ENCODE measurements around the gene CARF. TPM values are rescaled to one million over a fixed set of nuclear protein-coding genes. Genes with fewer than 3 reads are reported as not detected.
A peak's percentile ranks its signal among the peaks of the same experiment; 100 is the strongest.

The CARF gene
- total RNA-seq (3.2 and 3.7 TPM in 2 replicates), polyA plus RNA-seq (1.0 and 1.6 TPM in 2 replicates), polyA minus RNA-seq (4.8 and 5.0 TPM in 2 replicates), Bru-seq, nascent RNA (percentile 53 among the genes with signal in this experiment), BruChase-seq, experiment 1, labeled RNA remaining after a 6-hour chase (percentile 41 among the genes with signal in this experiment), BruChase-seq, experiment 2, labeled RNA remaining after a 2-hour chase (percentile 47 among the genes with signal in this experiment)
- polyA plus RNA-seq (2011; cell fraction: cytosol; rRNA removed) = 0.97 and 1.6 TPM in 2 replicates
- 6.9 and 8.9 TPM in 2 replicates for polyA plus RNA-seq (2011; cell fraction: nucleus; rRNA removed)
- 1.2 and 1.3 TPM in 2 replicates for polyA plus RNA-seq (2012)
- 0.92 TPM for polyA minus RNA-seq (2011; cell fraction: cytosol; rRNA and poly(A)+ RNA removed)
- polyA minus RNA-seq (2011; cell fraction: nucleus; rRNA and poly(A)+ RNA removed) = 6.1 and 8.7 TPM in 2 replicates
- long read RNA-seq = 0 reads

DNA sequence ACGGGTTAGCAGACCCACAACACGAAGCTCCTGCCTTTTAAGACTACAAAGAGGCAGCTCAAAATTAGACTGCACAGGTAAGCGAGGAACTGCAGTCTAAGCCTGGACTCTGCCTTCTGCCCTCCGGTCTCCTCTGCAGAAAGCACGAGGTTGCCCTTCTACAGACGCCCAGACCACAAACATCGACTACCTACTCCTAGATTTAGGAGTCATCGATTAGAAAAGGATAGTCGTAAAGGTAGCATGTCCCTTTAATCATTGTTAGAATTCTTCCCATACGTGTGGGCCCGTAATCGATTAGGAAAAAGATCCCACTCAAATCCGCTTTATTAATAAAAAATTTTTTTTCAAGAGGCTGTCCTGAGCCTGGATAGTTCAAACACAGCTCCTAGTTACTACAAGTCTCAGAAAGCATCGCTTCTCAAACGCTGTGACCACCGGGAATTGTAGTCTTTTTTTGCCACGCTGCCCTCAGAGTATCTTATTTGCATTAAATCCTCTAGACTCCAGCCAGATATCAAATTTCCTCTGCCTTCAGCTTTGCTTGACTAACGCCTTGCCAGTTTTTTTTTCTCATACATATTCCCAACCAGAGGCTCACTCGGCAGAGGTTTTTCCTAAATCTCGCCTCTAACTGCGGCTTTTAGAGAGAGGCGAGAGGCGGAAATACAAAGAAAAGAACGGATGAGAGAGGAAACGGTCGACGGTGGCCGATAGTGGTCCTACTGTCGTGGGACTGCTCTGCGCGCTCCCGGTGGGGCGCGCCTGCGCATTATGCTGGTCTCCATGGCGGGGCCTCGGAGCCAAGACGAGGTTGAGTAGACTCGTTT lies at the start of gene CARF, which contains the start of gene WDR12:
TSS of gene CARF (plus strand) at position 764 of the 830 bp plus-strand sequence. CDS start 29,628 bp downstream, outside the sequence.
TSS of gene WDR12 (minus strand) at position 162 of the 830 bp plus-strand sequence. CDS start 197 bp downstream, outside the sequence.
- POLR2A ChIA-PET = interaction anchor here (0.6 kb wide), 1 partner anchor 216 kb away, joined by 6 read pairs; no protein-coding TSS in a partner anchor
- intact Hi-C loops (cut with micrococcal nuclease) = loop anchor here (1.0 to 10.0 kb wide), 5 partner anchors 103 to 543 kb away; partner anchors contain the start of genes ABI2 and NBEAL1
- CTCF ChIA-PET = interaction anchor here (1.1 kb wide), 1 partner anchor 40 kb away, joined by 3 read pairs; the partner anchor contains the start of gene ICA1L
- peak within 1 kb of the TSS; percentile 84 to 97 (median 97) for H3K4me3 ChIP-seq (replicated peaks in 1 of 3; ENCODE audit: insufficient read depth in 1 of 3, low read depth in 1 of 3, low read length in 3 of 3)
- H3K79me2 ChIP-seq (ENCODE audit: control insufficient read depth, insufficient read depth, low read length) = peaks cover 38% of the 10 kb centered on the region
- BruUV-seq (replicated peaks) = no TSS peak
- H3K4me2 ChIP-seq (ENCODE audit: insufficient read depth, low read length) = peak within 1 kb of the TSS; percentile 88
- no peaks in the 10 kb centered on the region for H4K20me1 ChIP-seq (replicated peaks; ENCODE audit: control insufficient read depth, extremely low read depth, insufficient read depth, low read length)
- FAIRE-seq (peak; percentile 76), DNase-seq (ENCODE audit: low read depth, low spot score) (peak; percentile 96)
- dilution Hi-C loops (cut with MboI; ENCODE audit: extremely low pct_ligation_motif_present, low sequenced_read_pairs) = no loop called here
- peak within 1 kb of the TSS; percentile 79 for H2AFZ ChIP-seq (ENCODE audit: low read depth, low read length)
- TF ChIP-seq POLR2A (IDR thresholded peaks at IDR 0.05; ENCODE audit: low read depth, low read length) = peak; percentile 78
- TF ChIP-seq MYC (IDR thresholded peaks at IDR 0.05; ENCODE audit: low read depth, low read length) = peak; percentile 96
- peak; percentile 78 for TF ChIP-seq MAX (IDR thresholded peaks at IDR 0.05; ENCODE audit: insufficient read depth, insufficient read length)
- no peak for TF ChIP-seq FOS (IDR thresholded peaks at IDR 0.05; ENCODE audit: borderline replicate concordance, insufficient read depth, low read length)
- peak; percentile 55 for TF ChIP-seq POLR2AphosphoS5 (IDR thresholded peaks at IDR 0.05; ENCODE audit: insufficient read depth, low read depth, low read length)
- H3K9ac ChIP-seq (replicated peaks; ENCODE audit: extremely low read depth, insufficient read depth, low read length) = peak within 1 kb of the TSS; percentile 97
- H3K36me3 ChIP-seq (ENCODE audit: control insufficient read depth in 2 of 2, extremely low read depth in 1 of 2, insufficient read depth in 2 of 2, low read length in 2 of 2) = no peaks in the 10 kb centered on the region
- peaks cover 7% of the 10 kb centered on the region for H3K4me1 ChIP-seq (ENCODE audit: control insufficient read depth, extremely low read depth, insufficient read depth, low read length)
- H3K9me1 ChIP-seq (replicated peaks; ENCODE audit: control insufficient read depth, extremely low read depth, insufficient read depth, low read length) = no peaks in the 10 kb centered on the region
- H3K27me3 ChIP-seq (ENCODE audit: control insufficient read depth in 2 of 2, insufficient read depth in 2 of 2, low read length in 2 of 2) = no peaks in the 10 kb centered on the region
- H3K27ac ChIP-seq (ENCODE audit: insufficient read depth, low read depth, low read length) = peak within 1 kb of the TSS; percentile 86
- H3K9me3 ChIP-seq (replicated peaks; ENCODE audit: control insufficient read depth, insufficient read depth, low read length) = no peaks in the 10 kb centered on the region

Data from endothelial cell of umbilical vein (primary cell).